ENCODE data around the gene VSIG2.

The VSIG2 gene

DNA sequence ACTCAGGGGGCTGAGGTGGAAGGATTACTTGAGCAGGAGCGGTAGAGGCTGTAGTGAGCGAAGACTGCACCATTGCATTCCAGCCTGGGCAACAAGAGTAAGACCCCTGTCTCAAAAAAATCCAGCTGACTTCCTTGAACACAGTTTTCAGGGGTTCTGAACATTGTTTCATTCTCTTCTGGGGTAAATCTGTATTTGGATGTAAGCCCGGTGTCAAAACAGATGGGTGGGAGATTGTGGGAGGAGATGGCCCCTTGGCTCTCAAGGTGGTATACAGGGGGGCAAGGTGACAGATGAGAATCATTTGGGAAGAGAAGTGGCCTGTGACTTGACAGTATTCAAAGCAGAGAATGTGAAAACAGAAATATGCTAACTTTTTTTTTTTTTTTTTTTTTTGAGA, 5.3 kb upstream of the VSIG2 start:
- no peak for TF ChIP-seq ZFX (IDR thresholded peaks at IDR 0.05)
- TF ChIP-seq, protein P1, sequence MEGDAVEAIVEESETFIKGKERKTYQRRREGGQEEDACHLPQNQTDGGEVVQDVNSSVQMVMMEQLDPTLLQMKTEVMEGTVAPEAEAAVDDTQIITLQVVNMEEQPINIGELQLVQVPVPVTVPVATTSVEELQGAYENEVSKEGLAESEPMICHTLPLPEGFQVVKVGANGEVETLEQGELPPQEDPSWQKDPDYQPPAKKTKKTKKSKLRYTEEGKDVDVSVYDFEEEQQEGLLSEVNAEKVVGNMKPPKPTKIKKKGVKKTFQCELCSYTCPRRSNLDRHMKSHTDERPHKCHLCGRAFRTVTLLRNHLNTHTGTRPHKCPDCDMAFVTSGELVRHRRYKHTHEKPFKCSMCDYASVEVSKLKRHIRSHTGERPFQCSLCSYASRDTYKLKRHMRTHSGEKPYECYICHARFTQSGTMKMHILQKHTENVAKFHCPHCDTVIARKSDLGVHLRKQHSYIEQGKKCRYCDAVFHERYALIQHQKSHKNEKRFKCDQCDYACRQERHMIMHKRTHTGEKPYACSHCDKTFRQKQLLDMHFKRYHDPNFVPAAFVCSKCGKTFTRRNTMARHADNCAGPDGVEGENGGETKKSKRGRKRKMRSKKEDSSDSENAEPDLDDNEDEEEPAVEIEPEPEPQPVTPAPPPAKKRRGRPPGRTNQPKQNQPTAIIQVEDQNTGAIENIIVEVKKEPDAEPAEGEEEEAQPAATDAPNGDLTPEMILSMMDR (conservative IDR thresholded peaks at IDR 0.05): no peak
- H3K27ac ChIP-seq: no peak overlapping the region

DNA sequence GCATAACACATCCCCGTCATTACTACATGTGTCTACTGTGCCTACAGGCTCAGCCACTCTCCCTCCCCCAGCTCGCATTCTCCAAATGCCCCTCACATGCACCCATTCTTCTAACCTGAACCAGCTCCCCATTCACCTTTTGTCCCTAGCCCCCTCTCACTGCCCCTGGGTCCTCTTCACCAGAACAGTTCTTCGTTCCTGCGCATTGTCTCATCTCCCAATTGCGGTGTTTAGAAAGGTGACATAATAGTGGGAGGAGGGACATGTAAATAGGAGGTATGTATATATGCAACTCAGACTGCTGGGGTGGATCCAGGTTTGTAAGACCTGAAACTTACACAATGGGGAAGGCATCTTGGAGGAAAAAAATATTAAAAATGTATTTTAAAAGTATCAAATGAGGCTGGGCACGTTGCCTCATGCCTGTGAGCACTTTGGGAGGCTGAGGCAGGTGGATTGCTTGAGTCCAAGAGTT, 4.7 kb upstream of the VSIG2 start:
- TF ChIP-seq, protein P1 (conservative IDR thresholded peaks at IDR 0.05): no peak
- no peak for TF ChIP-seq ZFX (IDR thresholded peaks at IDR 0.05)

DNA sequence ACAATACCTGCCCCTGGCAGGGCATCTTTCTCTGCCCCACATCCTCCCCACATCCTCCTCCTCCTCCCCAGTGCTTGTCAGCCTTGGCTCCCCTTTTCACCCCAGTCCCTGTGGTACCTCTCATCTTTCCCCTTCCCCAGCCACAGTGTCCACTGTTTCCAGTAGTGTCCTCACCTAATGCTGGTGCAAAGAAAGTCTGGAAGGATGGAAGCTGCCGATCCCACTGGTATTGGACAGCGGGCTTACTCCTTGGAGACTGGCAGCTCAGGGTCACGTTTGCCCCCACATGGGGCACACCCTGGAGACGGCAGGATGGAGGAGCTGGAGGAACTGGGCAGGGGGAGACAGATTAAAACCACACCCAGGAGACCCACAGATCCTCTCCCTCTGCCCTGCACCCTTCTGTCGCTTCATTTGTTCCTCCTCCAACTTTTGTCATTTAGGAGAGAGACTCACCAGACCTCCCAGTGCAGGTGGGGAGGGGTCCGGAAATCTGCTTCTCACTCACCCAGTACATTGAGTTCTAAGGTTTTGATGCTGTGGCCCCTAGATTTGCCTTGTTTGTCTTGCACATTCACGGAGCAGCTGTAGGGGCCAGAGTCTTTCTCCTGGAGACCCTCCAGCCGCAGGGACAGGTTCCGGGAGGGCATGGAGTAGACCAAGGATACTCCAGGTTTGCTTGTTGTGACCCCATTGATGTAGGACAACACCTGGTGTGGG, 4.1 kb upstream of the VSIG2 start:
- TF ChIP-seq, protein P1 (conservative IDR thresholded peaks at IDR 0.05): no peak
- no peak for TF ChIP-seq ZFX (IDR thresholded peaks at IDR 0.05)
- no peak overlapping the region for H3K27ac ChIP-seq

More for the DNA sequence above, 4.7 kb upstream of the VSIG2 start:
- no peak overlapping the region for H3K27ac ChIP-seq

DNA sequence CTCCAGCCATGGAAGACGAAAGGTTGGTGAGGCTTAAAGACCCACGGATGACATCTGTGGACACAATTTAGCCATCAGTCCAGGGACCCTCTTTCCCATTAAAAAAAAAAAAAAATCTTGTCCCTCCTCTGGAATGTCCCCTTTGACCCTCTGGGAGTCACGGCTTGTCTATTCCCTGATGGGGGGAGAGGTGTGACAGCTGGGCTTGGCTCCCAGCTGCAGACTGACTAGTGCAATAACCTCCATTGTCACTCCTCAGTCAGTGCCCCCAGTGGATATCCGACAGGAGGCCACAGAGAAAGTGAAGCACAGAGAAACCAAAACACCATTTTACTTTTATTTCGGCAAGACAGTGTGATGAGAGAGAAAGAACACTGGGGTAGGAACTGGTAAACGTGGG, 2.7 kb upstream of the VSIG2 start:
- no peak overlapping the region for H3K27ac ChIP-seq
- TF ChIP-seq, protein P1 (conservative IDR thresholded peaks at IDR 0.05): no peak
- TF ChIP-seq ZFX (IDR thresholded peaks at IDR 0.05): no peak

DNA sequence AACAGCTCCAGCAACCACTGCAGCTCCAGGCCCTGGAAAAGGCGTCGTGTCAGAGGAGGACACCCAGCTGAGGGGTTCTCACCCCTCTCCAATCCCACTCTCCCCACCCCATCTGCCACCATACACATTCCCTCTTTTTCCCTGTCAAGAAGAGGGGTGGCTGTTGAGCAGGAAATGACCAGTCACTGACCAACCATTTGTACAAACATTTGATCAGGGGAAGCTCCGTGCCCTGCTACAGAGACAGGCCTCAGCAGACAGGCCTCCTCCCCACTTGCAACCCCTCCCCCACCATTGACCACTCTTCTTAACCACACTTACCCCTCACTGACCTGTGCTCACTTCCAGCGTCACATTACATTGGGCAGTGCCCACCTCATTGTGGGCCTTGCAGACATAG, 2.3 kb upstream of the VSIG2 start:
- H3K27ac ChIP-seq: no peak overlapping the region
- TF ChIP-seq, protein P1 (conservative IDR thresholded peaks at IDR 0.05): no peak
- no peak for TF ChIP-seq ZFX (IDR thresholded peaks at IDR 0.05)

DNA sequence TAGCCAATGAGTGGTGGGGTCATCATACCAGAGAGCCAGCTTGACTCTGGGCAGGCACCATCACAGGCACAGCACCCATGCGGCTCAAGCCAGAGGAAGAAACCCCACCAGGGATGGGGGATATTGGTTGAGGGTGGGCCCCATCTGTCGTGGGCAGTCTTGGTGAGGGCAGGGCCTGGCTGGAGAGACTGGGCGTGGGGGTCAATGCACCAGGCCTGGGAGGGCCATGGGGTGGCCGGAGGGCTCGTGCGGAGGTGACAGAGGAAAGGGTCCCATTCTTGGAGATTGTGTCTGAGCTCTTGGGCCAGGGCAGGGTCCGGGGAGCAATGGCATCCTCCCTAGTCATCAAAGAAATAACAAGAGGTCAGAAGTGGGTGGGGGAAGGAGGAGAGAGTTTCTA, 1.6 kb upstream of the VSIG2 start:
- no peak for TF ChIP-seq ZFX (IDR thresholded peaks at IDR 0.05)
- TF ChIP-seq, protein P1 (conservative IDR thresholded peaks at IDR 0.05): no peak
- no peak overlapping the region for H3K27ac ChIP-seq

DNA sequence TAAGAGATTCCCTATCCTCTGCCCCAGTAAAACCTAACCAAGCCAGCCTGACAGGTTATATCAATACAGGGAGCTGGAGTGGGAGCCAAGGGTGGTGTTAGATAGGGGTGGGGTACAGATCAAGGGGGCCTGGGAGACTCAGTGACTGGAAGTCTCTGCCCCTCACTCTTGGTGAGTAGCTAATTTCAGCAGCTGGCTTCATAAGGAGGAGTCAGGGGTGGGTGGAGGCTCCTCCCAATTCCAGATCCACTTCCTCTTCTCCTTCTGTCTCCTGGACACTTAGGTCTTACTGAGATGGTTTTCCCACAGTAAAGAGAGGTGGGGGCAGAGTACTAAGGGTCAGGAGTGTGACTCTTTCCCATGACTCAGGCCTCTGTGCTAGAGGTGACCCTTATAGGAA, 1.1 kb upstream of the VSIG2 start:
- no peak for TF ChIP-seq ZFX (IDR thresholded peaks at IDR 0.05)
- TF ChIP-seq, protein P1 (conservative IDR thresholded peaks at IDR 0.05): no peak
- no peak overlapping the region for H3K27ac ChIP-seq
